ENCODE data around the gene STPG4. TPM values are rescaled to one million over a fixed set of nuclear protein-coding genes. Genes with fewer than 3 reads are reported as not detected.

Gene STPG4
- total RNA-seq, 2 donors from 2014 or later: 0.15 to 0.42 TPM

DNA sequence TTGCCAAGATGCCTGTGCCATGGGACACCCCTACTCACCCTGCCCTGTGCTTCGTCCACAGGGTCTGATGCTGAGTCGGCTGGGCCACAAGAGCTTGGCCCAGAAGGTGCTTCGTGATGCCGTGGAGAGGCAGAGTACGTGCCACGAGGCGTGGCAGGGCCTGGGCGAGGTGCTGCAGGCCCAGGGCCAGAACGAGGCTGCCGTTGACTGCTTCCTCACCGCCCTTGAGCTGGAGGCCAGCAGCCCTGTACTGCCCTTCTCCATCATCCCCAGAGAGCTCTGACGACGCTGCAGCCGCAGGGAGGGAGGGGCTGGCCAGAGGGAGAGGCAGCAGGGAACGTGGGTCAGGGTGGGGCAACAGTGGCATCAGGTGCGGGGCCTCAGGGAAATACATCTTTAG is 81.5 kb downstream of the STPG4 start:
- no peak overlapping the region for H3K27ac Mint-ChIP-seq
- WGBS, 2 experiments (ENCODE audit: insufficient coverage in 1 of 2, insufficient read length in 1 of 2): 94 to 100% methylated on average over 5 to 16 of the region's 16 CpGs
- H3K27me3 ChIP-seq (ENCODE audit: control insufficient read depth, insufficient read depth, low read length, poor library complexity, severe bottlenecking): no peaks in the 10 kb centered on the region
- H3K9me3 ChIP-seq (ENCODE audit: control insufficient read depth, low read length): no peaks in the 10 kb centered on the region
- DNase-seq: no peak
- H3K27me3 Mint-ChIP-seq (ENCODE audit: insufficient read depth): no peaks in the 10 kb centered on the region
- H3K4me3 ChIP-seq (ENCODE audit: low read length): no peak overlapping the region
- no peaks in the 10 kb centered on the region for H3K36me3 Mint-ChIP-seq (ENCODE audit: low read depth)
- H3K9ac ChIP-seq (ENCODE audit: extremely low read depth, low read length, poor library complexity, severe bottlenecking): no peak overlapping the region
- peaks cover 14% of the 10 kb centered on the region for H3K4me1 ChIP-seq (ENCODE audit: control insufficient read depth, insufficient read depth, low read length)
- H3K27ac ChIP-seq (ENCODE audit: low read depth, low read length): peak overlapping the region; percentile 63
- no peak overlapping the region for H3K4me3 Mint-ChIP-seq
- H3K4me1 Mint-ChIP-seq: peaks cover 21% of the 10 kb centered on the region
- H3K9me3 Mint-ChIP-seq: no peaks in the 10 kb centered on the region
- TF ChIP-seq, protein P1, sequence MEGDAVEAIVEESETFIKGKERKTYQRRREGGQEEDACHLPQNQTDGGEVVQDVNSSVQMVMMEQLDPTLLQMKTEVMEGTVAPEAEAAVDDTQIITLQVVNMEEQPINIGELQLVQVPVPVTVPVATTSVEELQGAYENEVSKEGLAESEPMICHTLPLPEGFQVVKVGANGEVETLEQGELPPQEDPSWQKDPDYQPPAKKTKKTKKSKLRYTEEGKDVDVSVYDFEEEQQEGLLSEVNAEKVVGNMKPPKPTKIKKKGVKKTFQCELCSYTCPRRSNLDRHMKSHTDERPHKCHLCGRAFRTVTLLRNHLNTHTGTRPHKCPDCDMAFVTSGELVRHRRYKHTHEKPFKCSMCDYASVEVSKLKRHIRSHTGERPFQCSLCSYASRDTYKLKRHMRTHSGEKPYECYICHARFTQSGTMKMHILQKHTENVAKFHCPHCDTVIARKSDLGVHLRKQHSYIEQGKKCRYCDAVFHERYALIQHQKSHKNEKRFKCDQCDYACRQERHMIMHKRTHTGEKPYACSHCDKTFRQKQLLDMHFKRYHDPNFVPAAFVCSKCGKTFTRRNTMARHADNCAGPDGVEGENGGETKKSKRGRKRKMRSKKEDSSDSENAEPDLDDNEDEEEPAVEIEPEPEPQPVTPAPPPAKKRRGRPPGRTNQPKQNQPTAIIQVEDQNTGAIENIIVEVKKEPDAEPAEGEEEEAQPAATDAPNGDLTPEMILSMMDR (conservative IDR thresholded peaks at IDR 0.05): no peak
- peaks cover 4% of the 10 kb centered on the region for H3K36me3 ChIP-seq (ENCODE audit: control insufficient read depth, insufficient read depth, low read length)

DNA sequence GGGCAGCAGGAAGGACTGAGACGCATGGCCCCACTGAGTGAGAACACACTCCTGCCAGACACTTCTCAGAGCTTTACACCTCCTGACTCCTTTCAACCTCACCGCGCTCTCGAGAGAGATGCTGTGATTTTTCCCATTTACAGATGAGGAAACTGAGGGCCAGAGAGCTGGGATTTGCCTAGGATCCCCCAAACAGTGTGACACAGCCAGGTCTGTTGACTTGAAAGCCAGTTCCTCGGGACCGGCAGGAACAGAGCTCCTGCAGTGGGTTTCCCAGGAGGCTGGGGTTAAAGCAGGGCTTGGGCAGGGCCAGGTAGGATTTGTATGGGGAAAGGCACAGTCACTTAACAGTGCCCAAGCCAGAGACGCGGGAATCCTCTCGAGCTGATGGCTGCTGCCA is 81.9 kb downstream of the STPG4 start:
- Mint-ChIP-seq H3K4me1 (peaks cover 21% of the 10 kb centered on the region), H3K27ac (peak overlapping the region; percentile 19), H3K9me3 (no peaks in the 10 kb centered on the region), H3K27me3 (ENCODE audit: insufficient read depth) (no peaks in the 10 kb centered on the region), H3K4me3 (no peak overlapping the region), H3K36me3 (ENCODE audit: low read depth) (no peaks in the 10 kb centered on the region)
- Histone ChIP-seq H3K9ac (ENCODE audit: extremely low read depth, low read length, poor library complexity, severe bottlenecking) (no peak overlapping the region), H3K27me3 (ENCODE audit: control insufficient read depth, insufficient read depth, low read length, poor library complexity, severe bottlenecking) (no peaks in the 10 kb centered on the region), H3K4me3 (ENCODE audit: low read length) (no peak overlapping the region), H3K9me3 (ENCODE audit: control insufficient read depth, low read length) (no peaks in the 10 kb centered on the region), H3K27ac (ENCODE audit: low read depth, low read length) (peak overlapping the region; percentile 63), H3K4me1 (ENCODE audit: control insufficient read depth, insufficient read depth, low read length) (peaks cover 14% of the 10 kb centered on the region), H3K36me3 (ENCODE audit: control insufficient read depth, insufficient read depth, low read length) (peaks cover 4% of the 10 kb centered on the region)
- no peak for DNase-seq
- WGBS, 2 experiments (ENCODE audit: insufficient coverage in 1 of 2, insufficient read length in 1 of 2): 90 to 93% methylated on average over 7 to 9 of the region's 9 CpGs
- TF ChIP-seq, protein P1 (conservative IDR thresholded peaks at IDR 0.05): no peak

DNA sequence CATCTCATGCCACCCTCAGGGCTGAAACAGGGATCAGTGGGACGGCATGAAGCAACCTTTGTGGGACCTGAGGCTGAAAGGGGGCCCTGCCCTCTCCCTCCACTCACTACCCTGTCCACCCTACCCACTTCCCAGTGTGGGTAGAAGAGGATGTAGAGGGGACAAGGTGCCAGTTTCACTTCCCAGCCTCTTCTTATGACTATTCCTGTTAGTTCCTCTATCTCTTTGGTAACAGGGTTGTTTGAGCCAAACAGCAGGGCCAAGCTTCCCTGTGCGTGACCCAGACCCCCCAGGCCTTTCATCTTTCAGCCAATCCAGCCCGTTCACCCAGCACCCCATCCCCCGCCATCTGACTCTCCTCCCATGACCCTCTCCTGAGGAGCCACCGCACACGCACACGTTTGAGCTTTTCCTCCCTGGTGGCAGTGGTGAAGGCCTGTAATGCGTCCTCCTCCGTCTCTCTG is 82.3 kb downstream of the STPG4 start:
- no peak overlapping the region for H3K9ac ChIP-seq (ENCODE audit: extremely low read depth, low read length, poor library complexity, severe bottlenecking)
- no peak for DNase-seq
- peak overlapping the region; percentile 63 for H3K27ac ChIP-seq (ENCODE audit: low read depth, low read length)
- H3K27me3 ChIP-seq (ENCODE audit: control insufficient read depth, insufficient read depth, low read length, poor library complexity, severe bottlenecking): no peaks in the 10 kb centered on the region
- H3K27me3 Mint-ChIP-seq (ENCODE audit: insufficient read depth): no peaks in the 10 kb centered on the region
- TF ChIP-seq, protein P1 (conservative IDR thresholded peaks at IDR 0.05): no peak
- peaks cover 4% of the 10 kb centered on the region for H3K36me3 ChIP-seq (ENCODE audit: control insufficient read depth, insufficient read depth, low read length)
- H3K4me1 Mint-ChIP-seq: peaks cover 21% of the 10 kb centered on the region
- H3K9me3 Mint-ChIP-seq: no peaks in the 10 kb centered on the region
- peak overlapping the region; percentile 19 for H3K27ac Mint-ChIP-seq
- WGBS, 2 experiments (ENCODE audit: insufficient coverage in 1 of 2, insufficient read length in 1 of 2): 86 to 96% methylated on average over 5 to 9 of the region's 9 CpGs
- no peaks in the 10 kb centered on the region for H3K36me3 Mint-ChIP-seq (ENCODE audit: low read depth)
- peaks cover 14% of the 10 kb centered on the region for H3K4me1 ChIP-seq (ENCODE audit: control insufficient read depth, insufficient read depth, low read length)
- H3K4me3 ChIP-seq (ENCODE audit: low read length): no peak overlapping the region
- H3K4me3 Mint-ChIP-seq: no peak overlapping the region
- no peaks in the 10 kb centered on the region for H3K9me3 ChIP-seq (ENCODE audit: control insufficient read depth, low read length)
